A549 (cell line): Measurements from ENCODE around the gene ZNF296. TPM values are rescaled to one million over a fixed set of nuclear protein-coding genes. Genes with fewer than 3 reads are reported as not detected.

Experiments used
- ATAC-seq, 2 experiments: fragments of 200-7000 bp in 1 of 2; fragments of >200 bp in 1 of 2; cut with Nextera tagmentation in 1 of 2; cut with Tn5 transposase in 1 of 2; 3 replicates each; pipeline versions ENCODE4 v1.8.0 to v1.9.1; 2018 to 2020; ENCODE audit warnings: mild to moderate bottlenecking in 1 of 2, moderate library complexity in 1 of 2
- CTCF ChIA-PET: fragments of 300-600 bp; sonication (Branson Sonifier 250); formaldehyde crosslinking; extraction: SDS; loops from one replicate; lab custom pipeline; 2021; ENCODE audit warnings: antibody characterized with exemption, inconsistent platforms; lab: Yijun Ruan, JAX
- POLR2A ChIA-PET: fragments of 350-600 bp; formaldehyde crosslinking; extraction: SDS; loops from one replicate; lab custom pipeline; 2021; ENCODE audit warnings: antibody characterized with exemption, inconsistent platforms; lab: Yijun Ruan, JAX
- DNase-seq, 2 experiments: peaks; one replicate each; pipeline versions ENCODE4 v3.0.0 to v3.0.0-alpha.2; 2011 to 2016; ENCODE audit warnings: low read depth in 1 of 2, low spot score in 1 of 2
- FAIRE-seq: peaks from 2 replicates; lab custom pipeline; 2011; peaks lifted over from hg19 to GRCh38; lab: Jason Lieb, UNC
- H3K27ac ChIP-seq, 2 experiments: fragments of >200 bp; sonication (Bioruptor Twin); formaldehyde crosslinking; 3 replicates each; pipeline ENCODE4 v1.5.1; 2016 to 2017
- H3K4me1 ChIP-seq: fragments of >200 bp; sonication (Bioruptor Twin); formaldehyde crosslinking; 3 replicates; pipeline ENCODE4 v1.6.1; 2016
- H3K4me2 ChIP-seq: fragments of >200 bp; sonication (Bioruptor Twin); formaldehyde crosslinking; 3 replicates; pipeline ENCODE4 v1.6.1; 2016
- H3K4me3 ChIP-seq: fragments of >200 bp; sonication (Bioruptor Twin); formaldehyde crosslinking; 3 replicates; pipeline ENCODE4 v1.5.1; 2016
- H3K9me3 ChIP-seq: fragments of >200 bp; sonication (Bioruptor Twin); formaldehyde crosslinking; 3 replicates; pipeline ENCODE4 v1.6.1; 2016
- BCL3 ChIP-seq: fragments of >200 bp; sonication (Bioruptor Twin); formaldehyde crosslinking; IDR thresholded peaks from 3 replicates; pipeline ENCODE4 v1.6.1; 2016
- BHLHE40 ChIP-seq: IDR thresholded peaks from 2 replicates; pipeline ENCODE4 v1.6.1; 2012; ENCODE audit warnings: low read depth, low read length, inconsistent platforms
- CBX2 ChIP-seq: fragments of 200-600 bp; sonication (generic); IDR thresholded peaks from 2 replicates; pipeline ENCODE4 v1.6.1; 2016; ENCODE audit warnings: low read depth, mild to moderate bottlenecking, borderline replicate concordance
- CEBPB ChIP-seq, 2 experiments: fragments of >200 bp in 1 of 2; sonication (Bioruptor Twin) in 1 of 2; formaldehyde crosslinking in 1 of 2; IDR thresholded peaks; 2 replicates each; pipeline ENCODE4 v1.6.1; 2012 to 2016
- CHD4 ChIP-seq: fragments of 200-600 bp; sonication (generic); IDR thresholded peaks from 2 replicates; pipeline ENCODE4 v1.6.1; 2016; ENCODE audit warnings: antibody characterized with exemption, mild to moderate bottlenecking, borderline replicate concordance
- CTCF ChIP-seq: fragments of >200 bp; sonication (Bioruptor Twin); formaldehyde crosslinking; IDR thresholded peaks from 3 replicates; pipeline ENCODE4 v1.5.1; 2016
- E2F6 ChIP-seq: IDR thresholded peaks from 2 replicates; pipeline ENCODE4 v1.6.1; 2012; ENCODE audit warnings: low read depth, borderline replicate concordance
- EHF ChIP-seq: fragments of 250-450 bp; sonication (Bioruptor Pico); IDR thresholded peaks from 2 replicates; pipeline ENCODE4 v1.5.0; 2020; ENCODE audit warnings: mild to moderate bottlenecking
- EP300 ChIP-seq, 2 experiments: fragments of >200 bp; sonication (Bioruptor Twin); formaldehyde crosslinking; IDR thresholded peaks; 2 replicates in 1 of 2; 3 replicates in 1 of 2; pipeline ENCODE4 v1.6.1; 2016 to 2017
- ESRRA ChIP-seq: fragments of 150-350 bp; IDR thresholded peaks from 2 replicates; pipeline ENCODE4 v1.6.1; 2014; ENCODE audit warnings: mild to moderate bottlenecking, low read length, borderline replicate concordance
- FOSL2 ChIP-seq, 2 experiments: fragments of 450-650 bp in 1 of 2; fragments of >200 bp in 1 of 2; sonication (Bioruptor Twin) in 1 of 2; formaldehyde crosslinking; IDR thresholded peaks; 2 replicates each; pipeline versions ENCODE4 v1.5.0 to v1.6.1; 2016 to 2020; ENCODE audit warnings: mild to moderate bottlenecking in 1 of 2, moderate library complexity in 1 of 2
- FOXS1 ChIP-seq: fragments of 250-450 bp; sonication (Bioruptor Pico); IDR thresholded peaks from 2 replicates; pipeline ENCODE4 v1.5.0; 2020; ENCODE audit warnings: mild to moderate bottlenecking, moderate library complexity
- GATA3 ChIP-seq: IDR thresholded peaks from 2 replicates; pipeline ENCODE4 v1.6.1; 2012; ENCODE audit warnings: borderline replicate concordance
- HES2 ChIP-seq: fragments of >200 bp; sonication (Bioruptor Twin); formaldehyde crosslinking; IDR thresholded peaks from 2 replicates; pipeline ENCODE4 v1.6.1; 2016
- HEYL ChIP-seq: fragments of 250-450 bp; sonication (Bioruptor Pico); IDR thresholded peaks from 2 replicates; pipeline ENCODE4 v1.8.0; 2021; ENCODE audit warnings: mild to moderate bottlenecking, moderate library complexity
- HMGXB4 ChIP-seq: fragments of 250-450 bp; sonication (Bioruptor Pico); IDR thresholded peaks from 2 replicates; pipeline ENCODE4 v1.5.0; 2021; ENCODE audit warnings: mild to moderate bottlenecking, moderate library complexity, borderline replicate concordance
- HOXB13 ChIP-seq: fragments of 250-450 bp; sonication (Bioruptor Pico); IDR thresholded peaks from 2 replicates; pipeline ENCODE4 v1.5.0; 2020; ENCODE audit warnings: low read depth, mild to moderate bottlenecking, moderate library complexity
- KDM5A ChIP-seq: fragments of 200-600 bp; sonication (generic); IDR thresholded peaks from 2 replicates; pipeline ENCODE4 v1.6.1; 2016; ENCODE audit warnings: antibody characterized with exemption, mild to moderate bottlenecking
- MAZ ChIP-seq: fragments of 150-350 bp; IDR thresholded peaks from 2 replicates; pipeline ENCODE4 v1.6.1; 2014; ENCODE audit warnings: antibody characterized with exemption, low read depth, low read length, borderline replicate concordance
- PHF8 ChIP-seq: fragments of 200-600 bp; sonication (generic); IDR thresholded peaks from 2 replicates; pipeline ENCODE4 v1.6.1; 2016; ENCODE audit warnings: low read depth, mild to moderate bottlenecking, antibody characterized with exemption, moderate library complexity, borderline replicate concordance
- RAD21 ChIP-seq, 2 experiments: fragments of >200 bp in 1 of 2; sonication (Bioruptor Twin) in 1 of 2; formaldehyde crosslinking in 1 of 2; IDR thresholded peaks in 1 of 2; conservative IDR thresholded peaks in 1 of 2; 2 replicates in 1 of 2; 3 replicates in 1 of 2; pipeline ENCODE4 v1.6.1; 2012 to 2018; ENCODE audit warnings: inconsistent platforms in 1 of 2
- SMC3 ChIP-seq: fragments of >200 bp; sonication (Bioruptor Twin); formaldehyde crosslinking; IDR thresholded peaks from 3 replicates; pipeline ENCODE4 v1.6.1; 2018; ENCODE audit warnings: inconsistent platforms
- TP53 ChIP-seq: fragments of 250-450 bp; sonication (Bioruptor Pico); IDR thresholded peaks from 2 replicates; pipeline ENCODE4 v1.5.0; 2021; ENCODE audit warnings: mild to moderate bottlenecking, moderate library complexity
- ZC3H11A ChIP-seq: fragments of 450-650 bp; IDR thresholded peaks from 2 replicates; pipeline ENCODE4 v1.6.1; 2014; ENCODE audit warnings: antibody characterized with exemption, mild to moderate bottlenecking
- ZNF302 ChIP-seq: fragments of 250-450 bp; sonication (Bioruptor Pico); IDR thresholded peaks from 2 replicates; pipeline ENCODE4 v1.9.0; 2021; ENCODE audit warnings: inconsistent platforms, mild to moderate bottlenecking, moderate library complexity
- WGBS: methylation state at CpG from one replicate; pipeline ENCODE4 v1.1.6; 2017; ENCODE audit errors: missing lambda C conversion rate; 5-methylcytosine and 5-hydroxymethylcytosine counted together
- polyA plus RNA-seq, 4 experiments: library from polyadenylated mRNA; depleted of rRNA in 3 of 4; stranded (reverse); fragments of >200 nt; fragmentation: RNase III in 1 of 4; extraction: RNeasy Plus Mini Kit Qiagen cat#74134 plus additional on column Dnase treatment in 1 of 4; gene quantifications; 2 replicates in 3 of 4; 3 replicates in 1 of 4; pipeline ENCODE4 v1.2.3, GENCODE V29; 2011 to 2017

ZNF296 gene
- polyA plus RNA-seq, 2 of the 4 experiments (the other 2 are of a cell fraction) = 0.34 to 2.7 TPM

- no peak overlapping the region for H3K4me2 ChIP-seq
- peaks cover 3% of the 10 kb centered on the region; the same call in 1 of the 3 replicates for H3K9me3 ChIP-seq
- DNase-seq (no peak), FAIRE-seq (no peak), ATAC-seq (no peak)
- POLR2A ChIA-PET = no interaction called here
- no peaks in the 10 kb centered on the region for H3K4me1 ChIP-seq
- CTCF ChIA-PET = interaction anchor here (0.7 to 1.1 kb wide), 4 partner anchors 27 to 80 kb away, joined by 3 to 6 read pairs (median 4); no protein-coding TSS in a partner anchor
- TF ChIP-seq FOXS1 (CRISPR knock-in tag) = no peak
- TF ChIP-seq CHD4 = no peak
- no peak for TF ChIP-seq EHF
- TF ChIP-seq SMC3 = no peak
- TF ChIP-seq CTCF = no peak
- TF ChIP-seq BCL3 = no peak
- TF ChIP-seq MAZ = no peak
- TF ChIP-seq KDM5A = no peak
- no peak for TF ChIP-seq HEYL (CRISPR knock-in tag)
- TF ChIP-seq HMGXB4 (CRISPR knock-in tag) = no peak
- 94% methylated on average over 18 of the region's 18 CpGs for WGBS
- no peak overlapping the region for H3K4me3 ChIP-seq
- H3K27ac ChIP-seq = 0 out of 6 replicates have a peak overlapping the region, but pooled peaks of 1 of the 2 experiments have one; percentile 27
These were observed 43.9 kb downstream of the ZNF296 start for GRCh38 chr19:45032421-45032820.

- H3K4me1 ChIP-seq = no peaks in the 10 kb centered on the region
- FAIRE-seq (peak; percentile 28), ATAC-seq (no peak), DNase-seq (no peak)
- ChIA-PET CTCF (interaction anchor here (0.6 kb wide), 1 partner anchor 357 kb away, joined by 3 read pairs; no protein-coding TSS in a partner anchor), POLR2A (no interaction called here)
- H3K4me2 ChIP-seq = no peak overlapping the region
- H3K4me3 ChIP-seq = no peak overlapping the region
- H3K27ac ChIP-seq = no peak overlapping the region
- 84% methylated on average over 6 of the region's 6 CpGs for WGBS
- H3K9me3 ChIP-seq = peaks cover 3% of the 10 kb centered on the region; the same call in 1 of the 3 replicates
- TF ChIP-seq ZNF302 (CRISPR knock-in tag) (no peak), FOSL2 (IDR thresholded peaks at IDR 0.05) (no peak), FOSL2 (CRISPR knock-in tag; IDR thresholded peaks at IDR 0.05) (no peak), TP53 (no peak), ZC3H11A (no peak), HOXB13 (CRISPR knock-in tag) (no peak), HES2 (no peak), PHF8 (no peak), EP300 (IDR thresholded peaks at IDR 0.05) (no peak), ESRRA (no peak), GATA3 (no peak), E2F6 (no peak), CEBPB (IDR thresholded peaks at IDR 0.05) (no peak), RAD21 (conservative IDR thresholded peaks at IDR 0.05 in 1 of 2, IDR thresholded peaks at IDR 0.05 in 1 of 2) (no peak), BHLHE40 (no peak), HMGXB4 (CRISPR knock-in tag) (no peak), CBX2 (no peak)
These were observed 45.5 kb downstream of the ZNF296 start for GRCh38 chr19:45030825-45031224.
